GM23338 (cell line): ENCODE measurements around the gene SFN.

Experiments used
- EZH2 ChIP-seq: fragments of 200-600 bp; sonication (generic); IDR thresholded peaks from one replicate; pipeline ENCODE4 v1.8.0; 2017; ENCODE audit warnings: antibody characterized with exemption, mild to moderate bottlenecking, low read depth; ENCODE audit not compliant: unreplicated experiment
- EZH2phosphoT487 ChIP-seq: fragments of 200-600 bp; sonication (generic); IDR thresholded peaks from one replicate; pipeline ENCODE4 v1.8.1; 2018; ENCODE audit warnings: antibody characterized with exemption; ENCODE audit not compliant: unreplicated experiment
- NANOG ChIP-seq: IDR thresholded peaks from 2 replicates; pipeline ENCODE4 v1.6.1; 2016; ENCODE audit warnings: antibody characterized with exemption, borderline replicate concordance
- TF ChIP-seq, protein P1 (sequence below), 2 experiments: fragments of 200-600 bp in 1 of 2; sonication (generic) in 1 of 2; conservative IDR thresholded peaks; 2 replicates each; pipeline versions ENCODE4 v1.5.1 to v1.6.1; 2016 to 2017; ENCODE audit warnings: antibody characterized with exemption in 2 of 2, low read depth in 2 of 2, mild to moderate bottlenecking in 2 of 2, moderate library complexity in 1 of 2
- TF ChIP-seq, protein P2 (sequence below): IDR thresholded peaks from one replicate; pipeline ENCODE4 v1.6.1; 2018; ENCODE audit warnings: antibody characterized with exemption; ENCODE audit not compliant: unreplicated experiment

DNA sequence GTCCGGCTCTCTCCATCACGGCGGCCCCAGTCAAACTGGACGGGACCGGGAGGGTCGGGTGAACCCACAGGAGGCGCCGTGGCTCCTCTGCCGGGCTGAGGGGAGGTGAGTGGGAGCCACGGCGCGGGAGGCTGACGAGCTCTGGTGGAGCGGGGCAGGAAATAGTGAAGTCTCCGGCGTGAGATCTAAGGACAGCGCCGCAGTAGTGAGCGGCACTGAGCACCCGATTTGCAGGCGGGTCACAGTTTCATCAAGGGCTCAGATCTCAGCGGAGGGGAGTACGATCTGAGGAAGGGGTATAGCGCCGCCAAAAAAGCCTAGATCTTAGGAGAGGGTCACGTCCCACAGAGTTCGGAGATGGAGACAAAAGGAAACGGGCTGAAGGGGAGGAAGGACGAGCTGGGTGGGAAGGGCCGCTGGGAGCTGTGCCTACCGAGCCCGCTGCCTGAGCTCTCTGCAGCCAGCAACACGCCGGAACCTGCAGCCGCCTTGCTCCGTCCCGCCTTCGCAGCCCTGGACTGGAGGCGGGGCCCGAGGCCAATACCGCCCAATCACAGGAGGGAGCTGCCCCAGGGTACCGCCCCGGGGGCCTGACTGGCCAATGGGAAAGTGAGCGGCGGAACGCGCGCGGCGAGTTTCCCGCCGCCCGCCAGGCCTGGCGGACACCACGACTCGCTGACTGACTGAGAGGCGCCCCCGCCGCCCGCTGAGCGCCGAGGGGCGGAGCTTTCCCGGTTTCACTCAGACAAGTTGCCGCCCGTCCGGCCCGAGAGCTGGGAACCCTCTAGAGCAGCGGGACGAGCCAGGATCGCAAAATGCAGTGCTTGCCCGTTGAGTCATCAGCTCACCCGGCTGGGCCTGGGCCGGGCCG, 1.9 kb downstream of the SFN start:
- TF ChIP-seq, protein P1, sequence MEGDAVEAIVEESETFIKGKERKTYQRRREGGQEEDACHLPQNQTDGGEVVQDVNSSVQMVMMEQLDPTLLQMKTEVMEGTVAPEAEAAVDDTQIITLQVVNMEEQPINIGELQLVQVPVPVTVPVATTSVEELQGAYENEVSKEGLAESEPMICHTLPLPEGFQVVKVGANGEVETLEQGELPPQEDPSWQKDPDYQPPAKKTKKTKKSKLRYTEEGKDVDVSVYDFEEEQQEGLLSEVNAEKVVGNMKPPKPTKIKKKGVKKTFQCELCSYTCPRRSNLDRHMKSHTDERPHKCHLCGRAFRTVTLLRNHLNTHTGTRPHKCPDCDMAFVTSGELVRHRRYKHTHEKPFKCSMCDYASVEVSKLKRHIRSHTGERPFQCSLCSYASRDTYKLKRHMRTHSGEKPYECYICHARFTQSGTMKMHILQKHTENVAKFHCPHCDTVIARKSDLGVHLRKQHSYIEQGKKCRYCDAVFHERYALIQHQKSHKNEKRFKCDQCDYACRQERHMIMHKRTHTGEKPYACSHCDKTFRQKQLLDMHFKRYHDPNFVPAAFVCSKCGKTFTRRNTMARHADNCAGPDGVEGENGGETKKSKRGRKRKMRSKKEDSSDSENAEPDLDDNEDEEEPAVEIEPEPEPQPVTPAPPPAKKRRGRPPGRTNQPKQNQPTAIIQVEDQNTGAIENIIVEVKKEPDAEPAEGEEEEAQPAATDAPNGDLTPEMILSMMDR (conservative IDR thresholded peaks at IDR 0.05; ENCODE audit: low read depth in 2 of 2): 0 out of 4 replicates have a peak, but pooled peaks have one; percentile 0 to 10
- TF ChIP-seq EZH2: no peak
- no peak for TF ChIP-seq NANOG
- TF ChIP-seq, protein P2, sequence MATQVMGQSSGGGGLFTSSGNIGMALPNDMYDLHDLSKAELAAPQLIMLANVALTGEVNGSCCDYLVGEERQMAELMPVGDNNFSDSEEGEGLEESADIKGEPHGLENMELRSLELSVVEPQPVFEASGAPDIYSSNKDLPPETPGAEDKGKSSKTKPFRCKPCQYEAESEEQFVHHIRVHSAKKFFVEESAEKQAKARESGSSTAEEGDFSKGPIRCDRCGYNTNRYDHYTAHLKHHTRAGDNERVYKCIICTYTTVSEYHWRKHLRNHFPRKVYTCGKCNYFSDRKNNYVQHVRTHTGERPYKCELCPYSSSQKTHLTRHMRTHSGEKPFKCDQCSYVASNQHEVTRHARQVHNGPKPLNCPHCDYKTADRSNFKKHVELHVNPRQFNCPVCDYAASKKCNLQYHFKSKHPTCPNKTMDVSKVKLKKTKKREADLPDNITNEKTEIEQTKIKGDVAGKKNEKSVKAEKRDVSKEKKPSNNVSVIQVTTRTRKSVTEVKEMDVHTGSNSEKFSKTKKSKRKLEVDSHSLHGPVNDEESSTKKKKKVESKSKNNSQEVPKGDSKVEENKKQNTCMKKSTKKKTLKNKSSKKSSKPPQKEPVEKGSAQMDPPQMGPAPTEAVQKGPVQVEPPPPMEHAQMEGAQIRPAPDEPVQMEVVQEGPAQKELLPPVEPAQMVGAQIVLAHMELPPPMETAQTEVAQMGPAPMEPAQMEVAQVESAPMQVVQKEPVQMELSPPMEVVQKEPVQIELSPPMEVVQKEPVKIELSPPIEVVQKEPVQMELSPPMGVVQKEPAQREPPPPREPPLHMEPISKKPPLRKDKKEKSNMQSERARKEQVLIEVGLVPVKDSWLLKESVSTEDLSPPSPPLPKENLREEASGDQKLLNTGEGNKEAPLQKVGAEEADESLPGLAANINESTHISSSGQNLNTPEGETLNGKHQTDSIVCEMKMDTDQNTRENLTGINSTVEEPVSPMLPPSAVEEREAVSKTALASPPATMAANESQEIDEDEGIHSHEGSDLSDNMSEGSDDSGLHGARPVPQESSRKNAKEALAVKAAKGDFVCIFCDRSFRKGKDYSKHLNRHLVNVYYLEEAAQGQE: no peak
- no peak for TF ChIP-seq EZH2phosphoT487
